CD4-positive, alpha-beta memory T cell (primary cell): ENCODE results near the gene PTPA. TPM values are rescaled to one million over a fixed set of nuclear protein-coding genes. Genes with fewer than 3 reads are reported as not detected.
"Not testable (repeated sequence)": the region's sequence is repeated elsewhere in the genome, so short reads cannot be mapped to it uniquely, and the experiment has no call there.

Experiments used
- CTCF ChIA-PET: fragments of 350-600 bp; sonication (Branson Sonifier 250); formaldehyde crosslinking; loops from one replicate; lab custom pipeline; 2021; ENCODE audit warnings: inconsistent platforms; ENCODE audit not compliant: partially characterized antibody; lab: Charles Lee
- POLR2A ChIA-PET: fragments of 350-600 bp; sonication (Branson Sonifier 250); formaldehyde crosslinking; loops from one replicate; lab custom pipeline; 2021; ENCODE audit not compliant: partially characterized antibody; lab: Charles Lee
- DNase-seq, 5 donors: peaks; one replicate each; pipeline versions ENCODE4 v3.0.0 to v3.0.0-alpha.2; 2020 to 2022; ENCODE audit warnings: mixed read lengths in 1 of 5
- H3K27ac ChIP-seq: one replicate; pipeline ENCODE4 v1.7.0; 2013; ENCODE audit warnings: low read depth, low read length
- H3K27me3 ChIP-seq: 2 replicates; pipeline ENCODE4 v1.7.0; 2013; ENCODE audit warnings: mild to moderate bottlenecking, low read length, moderate library complexity; ENCODE audit not compliant: insufficient read depth
- H3K36me3 ChIP-seq: 2 replicates; pipeline ENCODE4 v1.7.0; 2013; ENCODE audit warnings: mild to moderate bottlenecking, low read length, moderate library complexity; ENCODE audit not compliant: insufficient read depth
- H3K4me1 ChIP-seq: 2 replicates; pipeline ENCODE4 v1.7.0; 2013; ENCODE audit warnings: mild to moderate bottlenecking, low read length, moderate library complexity; ENCODE audit not compliant: insufficient read depth
- H3K4me3 ChIP-seq, 2 donors: one replicate each; pipeline ENCODE4 v1.7.0; 2013; ENCODE audit warnings: low read length in 2 of 2, mild to moderate bottlenecking in 1 of 2
- H3K9me3 ChIP-seq, 2 donors: one replicate each; pipeline ENCODE4 v1.7.0; 2013; ENCODE audit warnings: low read length in 2 of 2, control low read depth in 1 of 2; ENCODE audit not compliant: control insufficient read depth in 1 of 2
- H3K27ac Mint-ChIP-seq, 7 donors: one replicate each; pipeline ENCODE4 v1.8.0; 2020 to 2021; ENCODE audit warnings: mixed read lengths in 7 of 7, mild to moderate bottlenecking in 6 of 7, inconsistent platforms in 3 of 7, moderate library complexity in 3 of 7
- H3K27me3 Mint-ChIP-seq, 2 donors: one replicate each; pipeline ENCODE4 v1.8.0; 2020 to 2021; ENCODE audit warnings: mixed read lengths in 2 of 2
- H3K36me3 Mint-ChIP-seq, 2 donors: one replicate each; pipeline ENCODE4 v1.8.0; 2020 to 2021; ENCODE audit warnings: mixed read lengths in 2 of 2, inconsistent platforms in 1 of 2, mild to moderate bottlenecking in 1 of 2
- H3K4me1 Mint-ChIP-seq, 4 donors: one replicate each; pipeline ENCODE4 v1.8.0; 2020 to 2021; ENCODE audit warnings: mixed read lengths in 4 of 4, mild to moderate bottlenecking in 1 of 4
- H3K4me3 Mint-ChIP-seq, 8 donors: one replicate each; pipeline ENCODE4 v1.8.0; 2020 to 2021; ENCODE audit warnings: mixed read lengths in 8 of 8, mild to moderate bottlenecking in 7 of 8, moderate library complexity in 6 of 8, inconsistent platforms in 3 of 8
- H3K9me3 Mint-ChIP-seq, 8 donors: one replicate each; pipeline ENCODE4 v1.8.0; 2020 to 2021; ENCODE audit warnings: mixed read lengths in 8 of 8, mild to moderate bottlenecking in 5 of 8, inconsistent platforms in 3 of 8, moderate library complexity in 1 of 8
- intact Hi-C: fragments of 100-400 bp; cut with micrococcal nuclease; formaldehyde crosslinking; loops from one replicate; pipeline ENCODE4 v1.15.1; 2023
- polyA plus RNA-seq, 2 donors: library from polyadenylated mRNA; unstranded; fragments of 300-500 nt; fragmentation: Illumina TruSeq; gene quantifications; one replicate each; pipeline ENCODE4 v1.2.3, GENCODE V29; 2021
- total RNA-seq, 2 experiments: library from RNA; stranded (reverse); gene quantifications; one replicate each; pipeline ENCODE4 v1.2.3, GENCODE V29; 2021

PTPA gene
- total and polyA plus RNA-seq, 4 experiments from 2014 or later: 10.8 to 51.3 (median 31.5) TPM

DNA sequence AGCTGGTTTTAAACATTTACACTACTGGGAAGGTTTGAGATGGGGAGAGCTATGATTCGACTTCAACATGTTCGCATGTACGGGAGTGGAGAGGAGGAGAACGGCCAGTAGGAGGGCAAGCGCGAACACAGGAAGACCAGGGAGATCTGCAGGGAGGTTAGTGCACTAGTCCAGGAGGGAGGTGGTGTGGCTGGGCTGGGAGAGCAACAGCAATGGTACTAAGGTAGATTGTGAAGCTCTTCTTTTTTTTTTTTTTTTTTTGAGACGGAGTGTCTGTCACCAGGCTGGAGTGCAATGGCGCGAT is 50.3 kb downstream of the PTPA start:
- Mint-ChIP-seq H3K27me3 (no peaks in the 10 kb centered on the region), H3K36me3 (no peaks in the 10 kb centered on the region), H3K27ac (peak overlapping the region in 2 of 7 donors; percentile 52 to 79), H3K4me1 (peaks cover 0 to 10% (median under 1%) of the 10 kb centered on the region in 4 donors), H3K9me3 (peaks cover 0 to 1% (median 0%) of the 10 kb centered on the region in 8 donors), H3K4me3 (no peak overlapping the region)
- ChIA-PET CTCF (interaction anchor here (0.9 to 1.4 kb wide), 3 partner anchors 13 to 22 kb away, joined by 3 to 5 read pairs (median 4); no protein-coding TSS in a partner anchor), POLR2A (no interaction called here)
- Histone ChIP-seq H3K4me1 (peaks cover under 1% of the 10 kb centered on the region), H3K36me3 (no peaks in the 10 kb centered on the region), H3K27ac (no peak overlapping the region), H3K4me3 (no peak overlapping the region), H3K9me3 (no peaks in the 10 kb centered on the region), H3K27me3 (no peaks in the 10 kb centered on the region)
- DNase-seq: no peak
- intact Hi-C loops: no loop called here

GRCh38 chr9:129162497-129163197 is 51.4 kb downstream of the PTPA start:
- Mint-ChIP-seq H3K27me3 (no peaks in the 10 kb centered on the region), H3K9me3 (peaks cover 0 to 1% (median 0%) of the 10 kb centered on the region in 8 donors), H3K36me3 (no peaks in the 10 kb centered on the region), H3K4me3 (no peak overlapping the region), H3K4me1 (peaks cover 6 to 21% (median 9%) of the 10 kb centered on the region in 4 donors), H3K27ac (peak overlapping the region in 2 of 7 donors; percentile 29 to 55)
- Histone ChIP-seq H3K4me1 (peaks cover 11% of the 10 kb centered on the region), H3K36me3 (no peaks in the 10 kb centered on the region), H3K9me3 (no peaks in the 10 kb centered on the region), H3K4me3 (no peak overlapping the region), H3K27me3 (no peaks in the 10 kb centered on the region), H3K27ac (no peak overlapping the region)
- no peak for DNase-seq
- ChIA-PET POLR2A (no interaction called here), CTCF (no interaction called here)
- intact Hi-C loops: no loop called here

- H3K27ac ChIP-seq, H3K27ac Mint-ChIP-seq, H3K27me3 Mint-ChIP-seq, DNase-seq, H3K4me3 ChIP-seq, H3K9me3 Mint-ChIP-seq, POLR2A ChIA-PET, H3K27me3 ChIP-seq, H3K36me3 Mint-ChIP-seq, H3K9me3 ChIP-seq, intact Hi-C loops, H3K4me3 Mint-ChIP-seq, CTCF ChIA-PET, H3K36me3 ChIP-seq: not testable (repeated sequence)
- peaks cover 11% of the 10 kb centered on the region for H3K4me1 ChIP-seq
- H3K4me1 Mint-ChIP-seq: peaks cover 10 to 26% (median 12%) of the 10 kb centered on the region in 4 donors
Measured at GRCh38 chr9:129163198-129163670, 52.0 kb downstream of the PTPA start.

- ChIA-PET CTCF (interaction anchor here (4.3 kb wide), 1 partner anchor 21 kb away, joined by 21 read pairs; no protein-coding TSS in a partner anchor), POLR2A (no interaction called here)
- no peaks in the 10 kb centered on the region for H3K36me3 Mint-ChIP-seq
- no peaks in the 10 kb centered on the region for H3K36me3 ChIP-seq
- H3K27me3 Mint-ChIP-seq: no peaks in the 10 kb centered on the region
- no peaks in the 10 kb centered on the region for H3K27me3 ChIP-seq
- H3K27ac ChIP-seq: no peak overlapping the region
- intact Hi-C loops: no loop called here
- H3K9me3 Mint-ChIP-seq: peaks cover 0 to 1% (median 0%) of the 10 kb centered on the region in 8 donors
- H3K4me1 ChIP-seq: peaks cover 11% of the 10 kb centered on the region
- no peak overlapping the region for H3K4me3 Mint-ChIP-seq
- H3K4me1 Mint-ChIP-seq: peaks cover 10 to 26% (median 12%) of the 10 kb centered on the region in 4 donors
- no peak overlapping the region for H3K4me3 ChIP-seq
- H3K9me3 ChIP-seq: no peaks in the 10 kb centered on the region
- no peak for DNase-seq
- H3K27ac Mint-ChIP-seq: no peak overlapping the region
Measured at GRCh38 chr9:129163753-129164152, 52.5 kb downstream of the PTPA start.

DNA sequence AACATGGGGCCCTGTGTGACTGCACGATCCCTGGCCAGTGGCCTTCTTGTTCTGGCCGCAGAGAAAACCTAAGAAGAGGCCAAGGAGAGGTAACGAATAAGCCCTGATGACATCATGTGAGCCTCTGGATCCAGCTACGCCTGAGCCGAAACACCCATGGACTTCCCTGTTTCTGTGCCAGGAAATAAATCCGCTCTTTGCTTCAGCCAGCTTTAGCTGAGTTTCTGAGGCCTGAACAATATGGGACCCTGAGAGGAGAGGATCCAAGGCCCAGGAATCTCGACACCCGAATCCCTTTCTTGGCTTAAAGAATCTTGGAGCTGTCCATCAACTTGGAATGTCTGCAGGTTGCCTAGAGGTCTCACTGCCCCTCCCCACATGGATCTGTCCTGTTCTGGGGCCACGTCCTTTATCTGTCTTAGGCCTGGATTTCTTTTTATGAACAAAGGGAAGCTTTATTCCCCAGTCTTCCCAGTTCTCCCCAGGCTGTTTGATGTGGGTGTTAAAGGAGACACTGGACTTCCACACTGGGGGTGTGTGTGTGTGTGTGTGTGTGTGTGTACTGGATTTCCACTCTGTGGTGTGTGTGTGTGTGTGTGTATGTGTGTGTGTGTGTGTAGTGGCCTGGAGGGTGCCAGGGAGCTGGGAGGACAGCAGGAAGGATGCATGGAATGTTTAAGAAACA is 53.2 kb downstream of the PTPA start:
- ChIA-PET CTCF (interaction anchor here (4.3 kb wide), 1 partner anchor 22 kb away, joined by 21 read pairs; no protein-coding TSS in a partner anchor), POLR2A (no interaction called here)
- Histone ChIP-seq H3K27ac (no peak overlapping the region), H3K4me1 (peaks cover 11% of the 10 kb centered on the region), H3K4me3 (no peak overlapping the region), H3K27me3 (no peaks in the 10 kb centered on the region), H3K36me3 (no peaks in the 10 kb centered on the region), H3K9me3 (no peaks in the 10 kb centered on the region)
- intact Hi-C loops: no loop called here
- Mint-ChIP-seq H3K9me3 (peaks cover 0 to 1% (median 0%) of the 10 kb centered on the region in 8 donors), H3K4me3 (peak overlapping the region in 1 of 8 donors; percentile 38), H3K36me3 (no peaks in the 10 kb centered on the region), H3K4me1 (peaks cover 10 to 26% (median 12%) of the 10 kb centered on the region in 4 donors), H3K27ac (peak overlapping the region in 1 of 7 donors; percentile 90), H3K27me3 (no peaks in the 10 kb centered on the region)
- DNase-seq: no peak

DNA sequence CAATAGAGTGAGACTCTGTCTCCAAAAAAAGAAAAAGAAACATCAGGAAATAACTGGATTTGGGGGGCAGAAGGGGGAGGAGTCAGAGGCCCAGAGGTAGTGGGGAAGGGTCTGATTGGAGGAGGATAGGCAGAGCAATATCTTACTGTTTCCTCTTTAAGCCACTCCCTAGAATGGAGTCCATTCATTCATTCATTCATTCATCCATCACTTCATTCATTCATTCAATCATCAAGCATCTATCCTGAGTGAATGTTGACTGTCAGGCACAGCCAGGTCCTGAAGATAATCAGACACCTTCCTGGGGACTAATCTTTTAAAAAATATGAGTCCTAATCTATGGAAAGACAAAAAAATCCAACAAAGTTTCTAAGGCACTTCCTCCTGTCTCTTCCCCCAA is 54.0 kb downstream of the PTPA start:
- H3K36me3 Mint-ChIP-seq: no peaks in the 10 kb centered on the region
- H3K36me3 ChIP-seq: no peaks in the 10 kb centered on the region
- no peaks in the 10 kb centered on the region for H3K27me3 ChIP-seq
- H3K9me3 Mint-ChIP-seq: peaks cover 0 to 1% (median 0%) of the 10 kb centered on the region in 8 donors
- intact Hi-C loops: no loop called here
- no peak overlapping the region for H3K27ac ChIP-seq
- ChIA-PET POLR2A (interaction anchor here (0.7 kb wide), 1 partner anchor 273 kb away, joined by 3 read pairs; no protein-coding TSS in a partner anchor), CTCF (interaction anchor here (1.7 to 4.3 kb wide), 3 partner anchors 9 to 25 kb away, joined by 6 to 21 read pairs (median 6); no protein-coding TSS in a partner anchor)
- H3K4me1 Mint-ChIP-seq: peaks cover 10 to 26% (median 12%) of the 10 kb centered on the region in 4 donors
- no peak overlapping the region for H3K4me3 Mint-ChIP-seq
- H3K27me3 Mint-ChIP-seq: no peaks in the 10 kb centered on the region
- peaks cover 11% of the 10 kb centered on the region for H3K4me1 ChIP-seq
- no peak overlapping the region for H3K4me3 ChIP-seq
- H3K27ac Mint-ChIP-seq: peak overlapping the region in 1 of 7 donors; percentile 47
- no peak for DNase-seq
- H3K9me3 ChIP-seq: no peaks in the 10 kb centered on the region
